DMS114 treated with DMSO at 0.1 percent for 48 hours (cell line): ENCODE results near the gene MANEAL.

Experiments used
- DNase-seq: peaks from one replicate; lab custom pipeline; 2025; ENCODE audit not compliant: unreplicated experiment; lab: John Stamatoyannopoulos, UW

The MANEAL gene

GRCh38 chr1:37778654-37779053 is 15.0 kb upstream of the MANEAL start:
- DNase-seq, result no peak

- no peak for DNase-seq
Measured at GRCh38 chr1:37782491-37782890, 11.2 kb upstream of the MANEAL start.

GRCh38 chr1:37792943-37793686 is 532 bp upstream of the MANEAL start:
- DNase-seq, result no peak

- DNase-seq, result peak; percentile 19
Measured at GRCh38 chr1:37794372-37795339, 1.0 kb downstream of the MANEAL start.

- DNase-seq, result no peak
Measured at GRCh38 chr1:37795340-37796125, 1.9 kb downstream of the MANEAL start.

- no peak for DNase-seq
Measured at GRCh38 chr1:37797750-37798345, 4.2 kb downstream of the MANEAL start.

- DNase-seq, result no peak
Measured at GRCh38 chr1:37802439-37802838, 8.8 kb downstream of the MANEAL start.

GRCh38 chr1:37807220-37807554 is 13.5 kb downstream of the MANEAL start:
- DNase-seq, result no peak

- DNase-seq, result peak; percentile 82
Measured at GRCh38 chr1:37807555-37808368, 14.1 kb downstream of the MANEAL start, which contains the start of the genes C1orf122 and YRDC. Gene C1orf122, plus strand, starts transcription at chr1:37807790. Its CDS starts 615 bp downstream, at chr1:37808405. Gene YRDC, minus strand, starts transcription at chr1:37808208. Its CDS starts 28 bp downstream, at chr1:37808180.

GRCh38 chr1:37808369-37809319 is 15.0 kb downstream of the MANEAL start:
- DNase-seq, result peak; percentile 82

GRCh38 chr1:37809942-37810341 is 16.3 kb downstream of the MANEAL start:
- DNase-seq, result no peak

- DNase-seq, result peak; percentile 57
Measured at GRCh38 chr1:37811027-37811655, 17.5 kb downstream of the MANEAL start.

- no peak for DNase-seq
Measured at GRCh38 chr1:37813529-37814145, 20.0 kb downstream of the MANEAL start.

- DNase-seq, result no peak
Measured at GRCh38 chr1:37814252-37814651, 20.6 kb downstream of the MANEAL start.

GRCh38 chr1:37817481-37817880 is 23.8 kb downstream of the MANEAL start:
- DNase-seq, result no peak

GRCh38 chr1:37821481-37821880 is 27.8 kb downstream of the MANEAL start:
- no peak for DNase-seq

- no peak for DNase-seq
Measured at GRCh38 chr1:37822906-37823815, 29.5 kb downstream of the MANEAL start.
